ENCODE results near the gene SATL1. TPM values are rescaled to one million over a fixed set of nuclear protein-coding genes. Genes with fewer than 3 reads are reported as not detected.
A peak's percentile ranks its signal among the peaks of the same experiment; 100 is the strongest.
"Not testable (repeated sequence)": the region's sequence is repeated elsewhere in the genome, so short reads cannot be mapped to it uniquely, and the experiment has no call there.

Gene SATL1
- total RNA-seq (1 to 10 TPM; 1.1 to 1.2 TPM), polyA plus RNA-seq (ENCODE audit: insufficient read length in 2 of 2) (1 to 10 TPM; 1.5 to 2.1 TPM)
- long read RNA-seq, donor 1, partial matches to known transcripts, result 99 of 99 reads
- long read RNA-seq, donor 1, other reads (novel, unspliced or antisense), result 0 of 99 reads
- long read RNA-seq, donor 2, result 0 reads
- long read RNA-seq, donor 3, partial matches to known transcripts, result 26 of 26 reads
- long read RNA-seq, donor 3, other reads (novel, unspliced or antisense), result 0 of 26 reads
- long read RNA-seq, donor 4, partial matches to known transcripts, result 0 of 1 reads
- long read RNA-seq, donor 4, other reads (novel, unspliced or antisense), result 0 of 1 reads

GRCh38 chrX:85243761-85244449, at the start of gene SATL1, which contains the start of gene ZNF711:
SATL1 (minus strand) TSS chrX:85243779; CDS start chrX:85108968, 134,811 bp downstream.
ZNF711 (plus strand) TSS chrX:85243991; CDS start chrX:85247573, 3,582 bp downstream.
- Histone ChIP-seq H3K4me3 (ENCODE audit: low read depth, low read length) (peak within 1 kb of the TSS; percentile 58), H3K4me1 (ENCODE audit: control insufficient read depth, insufficient read depth, low read length) (no peaks in the 10 kb centered on the region), H3K9me3 (ENCODE audit: control insufficient read depth, insufficient read depth, low read length) (no peaks in the 10 kb centered on the region), H3K27ac (ENCODE audit: low read depth, low read length) (peak within 1 kb of the TSS; percentile 95), H3K27me3 (ENCODE audit: control insufficient read depth, insufficient read depth, low read length) (no peaks in the 10 kb centered on the region), H3K36me3 (ENCODE audit: control insufficient read depth, insufficient read depth, low read length) (no peaks in the 10 kb centered on the region)
- WGBS (ENCODE audit: insufficient coverage), result 15% methylated on average over 59 of the region's 65 CpGs
- peak; percentile 58 to 98 (median 81) for DNase-seq (ENCODE audit: low read depth in 4 of 6, low spot score in 6 of 6)

GRCh38 chrX:85288992-85289723, 45.6 kb upstream of the SATL1 start:
- Histone ChIP-seq H3K27ac (ENCODE audit: low read depth, low read length) (no peak overlapping the region), H3K4me3 (ENCODE audit: low read depth, low read length) (no peak overlapping the region), H3K4me1 (ENCODE audit: control insufficient read depth, insufficient read depth, low read length) (no peaks in the 10 kb centered on the region), H3K27me3 (ENCODE audit: control insufficient read depth, insufficient read depth, low read length) (no peaks in the 10 kb centered on the region), H3K36me3 (ENCODE audit: control insufficient read depth, insufficient read depth, low read length) (no peaks in the 10 kb centered on the region), H3K9me3 (ENCODE audit: control insufficient read depth, insufficient read depth, low read length) (peaks cover 4% of the 10 kb centered on the region)
- 93% methylated on average over 3 of the region's 7 CpGs for WGBS (ENCODE audit: insufficient coverage)
- DNase-seq (ENCODE audit: low read depth in 4 of 6, low spot score in 6 of 6), result no peak

GRCh38 chrX:85285286-85285685, 41.7 kb upstream of the SATL1 start:
- not testable (repeated sequence) for DNase-seq (ENCODE audit: low read depth in 4 of 6, low spot score in 6 of 6)
- WGBS (ENCODE audit: insufficient coverage), result no CpG with 5 or more reads among the region's 6 CpGs

GRCh38 chrX:85244450-85245211, 1.1 kb upstream of the SATL1 start:
- peak in 5 of 6 donors; percentile 30 to 84 (median 50) for DNase-seq (ENCODE audit: low read depth in 4 of 6, low spot score in 6 of 6)
- Histone ChIP-seq H3K4me1 (ENCODE audit: control insufficient read depth, insufficient read depth, low read length) (no peaks in the 10 kb centered on the region), H3K9me3 (ENCODE audit: control insufficient read depth, insufficient read depth, low read length) (no peaks in the 10 kb centered on the region), H3K36me3 (ENCODE audit: control insufficient read depth, insufficient read depth, low read length) (no peaks in the 10 kb centered on the region), H3K27ac (ENCODE audit: low read depth, low read length) (peak overlapping the region; percentile 95), H3K27me3 (ENCODE audit: control insufficient read depth, insufficient read depth, low read length) (no peaks in the 10 kb centered on the region), H3K4me3 (ENCODE audit: low read depth, low read length) (peak overlapping the region; percentile 58)
- WGBS (ENCODE audit: insufficient coverage), result 27% methylated on average over 17 of the region's 42 CpGs

More at GRCh38 chrX:85285286-85285685, 41.7 kb upstream of the SATL1 start:
- H3K27ac ChIP-seq (ENCODE audit: low read depth, low read length); H3K4me1 ChIP-seq (ENCODE audit: control insufficient read depth, insufficient read depth, low read length); H3K9me3 ChIP-seq (ENCODE audit: control insufficient read depth, insufficient read depth, low read length); H3K27me3 ChIP-seq (ENCODE audit: control insufficient read depth, insufficient read depth, low read length); H3K36me3 ChIP-seq (ENCODE audit: control insufficient read depth, insufficient read depth, low read length); H3K4me3 ChIP-seq (ENCODE audit: low read depth, low read length): not testable (repeated sequence)

GRCh38 chrX:85243155-85243554, 424 bp downstream of the SATL1 start:
- no peaks in the 10 kb centered on the region for H3K36me3 ChIP-seq (ENCODE audit: control insufficient read depth, insufficient read depth, low read length)
- no peaks in the 10 kb centered on the region for H3K27me3 ChIP-seq (ENCODE audit: control insufficient read depth, insufficient read depth, low read length)
- DNase-seq (ENCODE audit: low read depth in 4 of 6, low spot score in 6 of 6), result no peak
- H3K9me3 ChIP-seq (ENCODE audit: control insufficient read depth, insufficient read depth, low read length), result no peaks in the 10 kb centered on the region
- peak overlapping the region; percentile 58 for H3K4me3 ChIP-seq (ENCODE audit: low read depth, low read length)
- no peaks in the 10 kb centered on the region for H3K4me1 ChIP-seq (ENCODE audit: control insufficient read depth, insufficient read depth, low read length)
- H3K27ac ChIP-seq (ENCODE audit: low read depth, low read length), result peak overlapping the region; percentile 95
- whole genome bisulfite sequencing (ENCODE audit: insufficient coverage), result 50% methylated on average over 1 of the region's 2 CpGs

GRCh38 chrX:85223359-85223758, 20.2 kb downstream of the SATL1 start:
- no peak overlapping the region for H3K27ac ChIP-seq (ENCODE audit: low read depth, low read length)
- 75% methylated on average over 2 of the region's 2 CpGs for WGBS (ENCODE audit: insufficient coverage)
- no peaks in the 10 kb centered on the region for H3K4me1 ChIP-seq (ENCODE audit: control insufficient read depth, insufficient read depth, low read length)
- H3K36me3 ChIP-seq (ENCODE audit: control insufficient read depth, insufficient read depth, low read length), result no peaks in the 10 kb centered on the region
- DNase-seq (ENCODE audit: low read depth in 4 of 6, low spot score in 6 of 6), result no peak
- H3K27me3 ChIP-seq (ENCODE audit: control insufficient read depth, insufficient read depth, low read length), result no peaks in the 10 kb centered on the region
- H3K4me3 ChIP-seq (ENCODE audit: low read depth, low read length), result no peak overlapping the region
- no peaks in the 10 kb centered on the region for H3K9me3 ChIP-seq (ENCODE audit: control insufficient read depth, insufficient read depth, low read length)

GRCh38 chrX:85221361-85221760, 22.2 kb downstream of the SATL1 start:
- DNase-seq (ENCODE audit: low read depth in 4 of 6, low spot score in 6 of 6), result no peak

GRCh38 chrX:85215946-85216345, 27.6 kb downstream of the SATL1 start:
- no peaks in the 10 kb centered on the region for H3K36me3 ChIP-seq (ENCODE audit: control insufficient read depth, insufficient read depth, low read length)
- H3K27ac ChIP-seq (ENCODE audit: low read depth, low read length), result no peak overlapping the region
- DNase-seq (ENCODE audit: low read depth in 4 of 6, low spot score in 6 of 6), result no peak
- H3K4me3 ChIP-seq (ENCODE audit: low read depth, low read length), result no peak overlapping the region
- no peaks in the 10 kb centered on the region for H3K4me1 ChIP-seq (ENCODE audit: control insufficient read depth, insufficient read depth, low read length)
- 63% methylated on average over 1 of the region's 1 CpG for WGBS (ENCODE audit: insufficient coverage)
- H3K27me3 ChIP-seq (ENCODE audit: control insufficient read depth, insufficient read depth, low read length), result no peaks in the 10 kb centered on the region
- H3K9me3 ChIP-seq (ENCODE audit: control insufficient read depth, insufficient read depth, low read length), result no peaks in the 10 kb centered on the region

More at GRCh38 chrX:85221361-85221760, 22.2 kb downstream of the SATL1 start:
- WGBS (ENCODE audit: insufficient coverage), result no CpG with 5 or more reads among the region's 1 CpG
- no peaks in the 10 kb centered on the region for H3K36me3 ChIP-seq (ENCODE audit: control insufficient read depth, insufficient read depth, low read length)
- no peaks in the 10 kb centered on the region for H3K27me3 ChIP-seq (ENCODE audit: control insufficient read depth, insufficient read depth, low read length)
- H3K4me3 ChIP-seq (ENCODE audit: low read depth, low read length), result no peak overlapping the region
- no peak overlapping the region for H3K27ac ChIP-seq (ENCODE audit: low read depth, low read length)
- H3K4me1 ChIP-seq (ENCODE audit: control insufficient read depth, insufficient read depth, low read length), result no peaks in the 10 kb centered on the region
- no peaks in the 10 kb centered on the region for H3K9me3 ChIP-seq (ENCODE audit: control insufficient read depth, insufficient read depth, low read length)
